GM19193 (cell line): ENCODE data around the gene TUFT1.

Experiments used
- POLR2A ChIP-seq: IDR thresholded peaks from 4 replicates; pipeline ENCODE4 v1.6.1; 2011; ENCODE audit not compliant: insufficient read depth, insufficient read length; ENCODE audit errors: extremely low read depth

Gene TUFT1

DNA sequence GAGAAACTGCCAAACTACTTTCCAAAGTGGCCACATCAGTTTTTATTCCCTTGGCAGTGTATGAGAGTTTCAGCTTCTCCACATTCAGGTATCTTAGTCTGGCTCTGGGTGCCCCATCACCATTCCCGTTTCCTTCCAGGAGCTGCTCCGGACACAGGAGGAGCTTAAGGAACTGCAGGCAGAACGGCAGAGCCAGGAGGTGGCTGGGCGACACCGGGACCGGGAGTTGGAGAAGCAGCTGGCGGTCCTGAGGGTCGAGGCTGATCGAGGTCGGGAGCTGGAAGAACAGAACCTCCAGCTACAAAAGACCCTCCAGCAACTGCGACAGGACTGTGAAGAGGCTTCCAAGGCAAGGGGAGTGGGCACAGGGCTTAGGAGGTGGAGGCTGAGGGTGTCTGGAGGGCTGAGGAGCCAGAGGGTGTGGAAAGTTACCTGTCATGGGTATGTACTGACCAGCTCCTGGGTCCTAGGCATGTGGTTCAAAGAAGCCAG, 10.9 kb upstream of the TUFT1 start:
- no peak for TF ChIP-seq POLR2A

DNA sequence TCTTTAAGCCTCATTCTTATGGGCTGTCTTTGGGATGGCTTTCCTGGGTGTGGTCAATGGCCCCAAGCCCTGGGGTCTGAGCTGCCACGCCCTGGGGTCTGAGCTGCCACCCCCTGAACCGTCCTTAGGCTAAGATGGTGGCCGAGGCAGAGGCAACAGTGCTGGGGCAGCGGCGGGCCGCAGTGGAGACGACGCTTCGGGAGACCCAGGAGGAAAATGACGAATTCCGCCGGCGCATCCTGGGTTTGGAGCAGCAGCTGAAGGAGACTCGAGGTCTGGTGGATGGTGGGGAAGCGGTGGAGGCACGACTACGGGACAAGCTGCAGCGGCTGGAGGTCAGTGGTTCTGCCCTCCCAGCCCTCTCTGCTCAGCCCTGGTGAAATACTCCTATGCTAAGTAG, 10.3 kb upstream of the TUFT1 start:
- no peak for TF ChIP-seq POLR2A

DNA sequence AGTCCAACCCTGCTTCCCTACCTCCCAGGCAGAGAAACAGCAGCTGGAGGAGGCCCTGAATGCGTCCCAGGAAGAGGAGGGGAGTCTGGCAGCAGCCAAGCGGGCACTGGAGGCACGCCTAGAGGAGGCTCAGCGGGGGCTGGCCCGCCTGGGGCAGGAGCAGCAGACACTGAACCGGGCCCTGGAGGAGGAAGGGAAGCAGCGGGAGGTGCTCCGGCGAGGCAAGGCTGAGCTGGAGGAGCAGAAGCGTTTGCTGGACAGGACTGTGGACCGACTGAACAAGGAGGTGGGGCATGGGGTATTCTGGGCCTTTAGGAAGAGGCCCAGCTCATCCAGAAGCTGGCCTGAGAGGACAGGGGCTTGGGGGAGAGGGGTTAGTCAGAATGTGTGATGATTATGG, 9.6 kb upstream of the TUFT1 start:
- no peak for TF ChIP-seq POLR2A

DNA sequence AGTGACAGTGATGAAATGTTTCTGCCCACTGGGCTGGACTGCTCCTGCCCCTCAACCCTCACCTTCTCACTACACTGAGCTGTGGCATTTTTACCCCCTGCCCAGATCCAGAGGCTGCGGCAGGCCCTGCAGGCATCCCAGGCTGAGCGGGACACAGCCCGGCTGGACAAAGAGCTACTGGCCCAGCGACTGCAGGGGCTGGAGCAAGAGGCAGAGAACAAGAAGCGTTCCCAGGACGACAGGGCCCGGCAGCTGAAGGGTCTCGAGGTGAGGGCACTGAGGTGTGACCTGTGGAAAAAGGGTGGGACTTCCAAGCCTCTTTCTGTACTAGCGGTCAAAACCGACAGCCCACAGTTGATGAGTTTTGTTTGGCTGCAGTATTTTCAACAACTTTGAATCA, 6.2 kb upstream of the TUFT1 start:
- TF ChIP-seq POLR2A, result no peak

DNA sequence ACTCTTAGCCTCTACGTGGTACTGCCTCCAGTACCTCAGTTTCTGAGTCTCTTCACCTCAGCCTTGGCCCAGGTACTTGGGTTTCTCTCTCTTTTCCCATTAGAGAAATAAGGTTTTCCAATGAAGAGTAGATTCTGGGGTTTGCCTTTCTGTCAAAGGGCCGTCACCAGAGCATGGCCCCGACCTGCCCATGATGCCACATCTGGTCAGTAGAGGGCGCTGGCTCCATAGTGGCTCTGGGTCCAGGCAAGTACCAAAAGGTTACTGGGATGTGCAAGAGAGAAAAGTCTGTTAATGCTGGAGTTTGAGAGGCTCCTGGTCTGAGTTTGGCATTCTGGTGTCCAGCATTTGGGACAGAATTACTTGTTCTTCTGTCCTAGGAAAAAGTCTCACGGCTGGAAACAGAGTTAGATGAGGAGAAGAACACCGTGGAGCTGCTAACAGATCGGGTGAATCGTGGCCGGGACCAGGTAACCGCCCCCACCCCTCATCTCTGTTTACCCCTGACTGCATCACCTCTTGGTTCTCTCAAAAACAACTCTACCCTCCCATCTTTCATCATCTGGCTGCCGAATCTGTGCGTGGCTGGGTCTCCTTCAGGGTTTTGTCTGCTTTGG, 5.3 kb upstream of the TUFT1 start:
- TF ChIP-seq POLR2A, result no peak

DNA sequence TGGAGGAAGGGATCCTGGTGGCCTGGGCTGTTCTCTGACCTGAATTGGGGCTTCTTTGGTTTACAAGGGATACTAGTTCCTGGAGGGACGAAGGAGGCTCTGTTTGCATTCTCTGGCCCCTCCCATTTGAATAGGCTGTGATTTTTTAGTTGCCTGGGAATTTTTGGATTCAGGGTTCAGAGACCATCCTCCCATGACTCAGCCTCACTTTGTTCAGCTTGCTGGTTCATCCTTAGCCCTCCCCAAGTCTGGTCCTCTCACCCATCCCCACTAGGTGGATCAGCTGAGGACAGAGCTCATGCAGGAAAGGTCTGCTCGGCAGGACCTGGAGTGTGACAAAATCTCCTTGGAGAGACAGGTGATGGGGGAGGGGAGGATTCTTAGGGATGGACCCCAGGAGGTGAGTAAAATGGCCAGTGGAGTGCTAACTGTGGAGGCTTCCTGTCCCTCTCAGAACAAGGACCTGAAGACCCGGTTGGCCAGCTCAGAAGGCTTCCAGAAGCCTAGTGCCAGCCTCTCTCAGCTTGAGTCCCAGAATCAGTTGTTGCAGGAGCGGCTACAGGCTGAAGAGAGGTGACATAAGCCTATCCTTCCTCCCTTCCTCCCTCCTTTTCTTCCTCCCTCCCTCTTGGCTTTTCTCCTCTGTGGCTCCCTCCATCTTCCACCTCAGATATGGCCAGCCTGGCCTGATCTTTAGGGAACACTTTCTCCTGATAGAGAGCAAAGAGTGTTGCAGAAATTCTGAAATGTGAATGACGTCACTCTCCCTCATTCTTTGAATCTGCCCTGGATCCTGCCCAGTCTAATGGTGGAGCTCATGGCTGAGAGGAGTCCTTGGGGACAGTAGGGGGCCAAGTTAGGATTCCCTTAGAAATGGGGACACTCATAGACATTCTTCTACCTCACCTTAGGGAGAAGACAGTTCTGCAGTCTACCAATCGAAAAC, 4.5 kb upstream of the TUFT1 start:
- no peak for TF ChIP-seq POLR2A

DNA sequence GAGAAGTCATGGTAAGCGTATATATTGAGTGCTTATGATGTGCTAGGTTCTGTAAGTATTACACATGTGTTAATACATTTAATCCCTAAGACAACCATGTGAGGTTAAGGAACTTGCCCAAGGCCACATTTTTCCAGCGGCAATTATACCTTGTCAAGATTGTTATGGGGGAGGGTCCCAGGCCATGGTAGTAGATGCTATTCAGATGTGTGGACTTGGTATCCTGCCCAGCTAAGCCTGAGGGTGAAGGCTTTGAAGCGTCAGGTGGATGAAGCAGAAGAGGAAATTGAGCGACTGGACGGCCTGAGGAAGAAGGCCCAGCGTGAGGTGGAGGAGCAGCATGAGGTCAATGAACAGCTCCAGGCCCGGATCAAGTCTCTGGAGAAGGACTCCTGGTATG, 3.6 kb upstream of the TUFT1 start:
- TF ChIP-seq POLR2A, result no peak

DNA sequence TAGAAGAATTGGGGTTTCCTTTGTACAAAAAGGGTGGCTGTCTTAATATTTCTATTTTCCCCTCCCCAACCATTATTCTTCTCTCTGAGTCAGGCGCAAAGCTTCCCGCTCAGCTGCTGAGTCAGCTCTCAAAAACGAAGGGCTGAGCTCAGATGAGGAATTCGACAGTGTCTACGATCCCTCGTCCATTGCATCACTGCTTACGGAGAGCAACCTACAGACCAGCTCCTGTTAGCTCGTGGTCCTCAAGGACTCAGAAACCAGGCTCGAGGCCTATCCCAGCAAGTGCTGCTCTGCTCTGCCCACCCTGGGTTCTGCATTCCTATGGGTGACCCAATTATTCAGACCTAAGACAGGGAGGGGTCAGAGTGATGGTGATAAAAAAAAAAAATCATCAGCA, 3.0 kb upstream of the TUFT1 start:
- no peak for TF ChIP-seq POLR2A

DNA sequence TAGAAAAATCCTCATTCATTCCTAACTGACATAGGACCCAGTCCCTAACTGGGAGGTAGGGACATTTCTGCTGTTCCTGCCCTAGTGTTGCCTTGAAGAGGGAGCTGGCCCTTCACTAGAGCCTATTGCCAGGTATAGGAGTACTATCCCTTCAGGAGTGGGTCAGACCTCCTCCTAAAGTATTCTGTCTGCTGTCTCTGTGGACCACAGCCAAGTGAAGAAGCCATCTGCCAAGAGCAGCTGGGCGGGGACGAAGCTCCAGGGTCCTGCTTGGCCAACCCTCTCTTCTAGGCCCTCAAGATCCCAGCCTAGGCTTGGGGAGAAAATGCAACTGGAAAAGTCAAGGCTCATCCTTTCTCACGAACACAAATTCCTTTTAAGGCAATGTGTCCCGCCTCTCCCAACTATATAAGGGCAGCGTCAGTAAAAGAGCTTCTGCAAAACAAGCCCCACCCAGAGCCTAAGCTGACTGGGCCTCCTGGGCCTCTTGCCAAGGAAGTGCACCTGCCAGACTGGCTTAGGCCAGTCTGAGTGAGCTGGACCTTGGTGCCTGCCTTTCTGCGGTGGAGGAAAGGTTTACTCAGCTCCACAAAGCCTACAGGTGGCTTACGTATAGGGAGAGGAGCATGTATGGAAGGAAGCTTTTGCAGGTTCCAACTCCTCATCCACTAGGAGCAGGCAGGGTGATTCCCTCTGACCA, 638 bp upstream of the TUFT1 start:
- no peak for TF ChIP-seq POLR2A

DNA sequence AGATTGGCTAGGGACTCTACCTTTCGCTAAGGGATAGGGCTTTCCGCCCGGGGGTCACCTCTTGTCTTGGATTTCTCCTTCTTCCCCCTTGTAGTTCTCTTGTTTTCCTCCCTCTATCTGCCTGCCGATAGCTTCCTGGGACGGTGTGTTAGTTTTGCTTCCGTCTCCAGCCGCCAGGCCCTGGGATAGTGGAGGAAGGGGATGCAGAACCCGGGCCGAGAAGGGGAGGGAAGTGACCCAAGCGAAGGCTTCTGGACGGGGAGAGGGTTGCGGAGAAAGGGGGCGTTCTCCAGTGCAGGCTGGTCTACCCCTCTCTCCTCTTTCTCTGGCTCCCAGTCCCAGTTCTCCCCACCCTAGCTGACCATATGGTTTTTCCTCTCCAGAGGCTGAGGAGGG, 871 bp downstream of the TUFT1 start:
- no peak for TF ChIP-seq POLR2A

DNA sequence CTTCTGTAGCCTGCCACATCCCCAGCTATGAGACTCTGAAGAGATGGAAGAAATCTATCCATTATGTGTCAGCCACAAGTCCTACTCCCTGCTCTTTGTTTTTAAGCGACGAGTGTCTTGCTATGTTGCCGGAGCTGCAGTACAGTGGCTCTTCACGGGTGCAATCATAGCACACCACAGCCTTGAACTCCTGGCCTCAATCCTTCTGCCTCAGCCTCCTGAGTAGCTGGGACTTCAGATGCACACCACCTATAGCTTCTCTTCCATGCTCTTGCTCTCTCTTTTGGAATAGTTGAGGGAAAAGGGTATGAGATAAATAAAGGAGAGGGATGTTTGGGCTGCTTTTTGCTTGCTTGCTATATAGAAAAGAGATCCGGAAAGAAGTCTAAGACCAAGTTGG, 1.6 kb downstream of the TUFT1 start:
- TF ChIP-seq POLR2A, result no peak

DNA sequence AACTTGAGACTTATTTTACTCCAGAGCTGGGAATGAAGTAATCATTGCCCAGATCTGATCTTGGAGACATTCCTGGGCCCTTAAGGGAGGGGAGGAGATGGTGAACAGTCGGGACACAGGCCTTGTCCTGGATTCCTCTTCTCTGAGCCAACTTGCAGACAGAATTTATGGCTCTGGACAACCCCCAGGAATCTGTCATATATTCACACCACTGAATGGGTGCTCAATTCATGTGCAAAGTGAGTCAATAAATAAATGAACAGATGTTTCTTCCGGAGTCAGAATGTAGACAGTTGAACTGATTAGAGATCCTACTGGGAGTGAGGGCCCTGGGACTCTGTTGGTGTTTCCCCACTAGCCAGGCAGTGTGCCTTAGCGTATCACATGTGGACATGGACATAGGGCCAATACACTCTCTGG, 2.6 kb downstream of the TUFT1 start:
- TF ChIP-seq POLR2A, result no peak

DNA sequence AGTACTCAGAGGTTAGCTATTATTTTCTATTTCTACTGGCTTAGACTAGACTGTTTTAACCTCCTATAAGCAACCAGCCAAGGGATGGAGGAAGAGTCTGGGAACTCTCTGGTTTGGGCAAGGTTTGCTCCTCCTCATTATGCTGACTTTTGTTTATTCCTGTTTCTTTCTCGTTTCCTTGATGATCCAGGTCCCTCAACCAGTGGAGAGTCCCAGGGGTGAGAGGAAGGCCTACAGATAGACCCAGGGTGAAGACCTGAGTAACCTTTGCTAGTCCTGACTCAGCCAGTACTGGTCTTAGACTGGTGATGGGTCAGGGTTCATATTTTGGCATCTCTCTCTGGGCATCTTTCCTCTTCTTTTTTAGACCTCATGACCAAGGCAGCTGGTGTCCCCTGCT, 5.4 kb downstream of the TUFT1 start:
- TF ChIP-seq POLR2A, result no peak

DNA sequence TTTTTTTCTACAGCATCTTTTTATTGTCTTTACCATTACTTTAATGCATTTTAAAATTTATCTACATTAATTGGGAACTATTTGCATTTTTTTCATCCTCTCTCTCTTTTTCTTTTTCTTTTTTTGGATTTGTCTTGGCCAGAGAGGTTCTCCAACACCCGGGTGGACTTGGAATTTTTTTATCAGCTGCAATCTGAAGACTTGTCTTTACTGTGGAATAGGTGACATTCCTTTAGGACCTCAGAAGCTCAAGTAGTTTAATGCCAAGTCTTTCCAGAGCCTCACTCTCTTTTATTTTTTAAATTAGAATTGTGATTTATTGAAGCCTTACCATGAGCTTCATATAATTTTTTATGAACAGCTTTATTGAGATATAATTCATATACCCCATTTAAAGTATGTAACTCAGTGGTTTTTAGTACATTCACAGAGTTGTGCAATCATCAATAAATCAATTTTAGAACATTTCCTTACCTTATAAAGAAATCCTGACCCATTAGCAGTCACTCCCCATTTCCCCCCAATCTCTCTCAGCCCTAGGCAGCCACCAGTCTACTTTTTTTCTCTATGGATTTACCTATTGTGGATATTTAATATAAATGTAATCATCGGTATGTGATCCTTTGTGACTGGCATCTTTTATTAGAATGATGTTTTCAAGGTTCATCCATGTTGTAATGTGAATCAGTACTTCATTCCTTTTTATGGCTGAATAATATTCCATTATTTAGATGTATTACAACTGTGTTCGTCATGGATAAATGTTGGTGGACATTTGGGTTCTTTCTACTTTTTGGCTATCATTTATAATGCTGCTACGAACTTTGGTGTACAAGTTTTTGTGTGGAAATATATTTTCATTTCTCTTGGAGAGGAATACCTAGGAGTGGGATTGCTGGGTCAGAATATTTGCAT, 6.2 kb downstream of the TUFT1 start:
- TF ChIP-seq POLR2A, result no peak
